WTC11 (cell line): ENCODE measurements around the gene SSC5D.

ENCODE experiments used
- FOXJ3 ChIP-seq: sonication (generic); formaldehyde crosslinking; IDR thresholded peaks from 2 replicates; pipeline ENCODE4 v1.9.0; 2021; ENCODE audit warnings: missing genetic modification reagents, mild to moderate bottlenecking, borderline replicate concordance
- TF ChIP-seq, protein P1 (sequence below): fragments of 200-600 bp; IDR thresholded peaks from 2 replicates; pipeline ENCODE4 v1.8.0; 2022; ENCODE audit warnings: antibody characterized with exemption

DNA sequence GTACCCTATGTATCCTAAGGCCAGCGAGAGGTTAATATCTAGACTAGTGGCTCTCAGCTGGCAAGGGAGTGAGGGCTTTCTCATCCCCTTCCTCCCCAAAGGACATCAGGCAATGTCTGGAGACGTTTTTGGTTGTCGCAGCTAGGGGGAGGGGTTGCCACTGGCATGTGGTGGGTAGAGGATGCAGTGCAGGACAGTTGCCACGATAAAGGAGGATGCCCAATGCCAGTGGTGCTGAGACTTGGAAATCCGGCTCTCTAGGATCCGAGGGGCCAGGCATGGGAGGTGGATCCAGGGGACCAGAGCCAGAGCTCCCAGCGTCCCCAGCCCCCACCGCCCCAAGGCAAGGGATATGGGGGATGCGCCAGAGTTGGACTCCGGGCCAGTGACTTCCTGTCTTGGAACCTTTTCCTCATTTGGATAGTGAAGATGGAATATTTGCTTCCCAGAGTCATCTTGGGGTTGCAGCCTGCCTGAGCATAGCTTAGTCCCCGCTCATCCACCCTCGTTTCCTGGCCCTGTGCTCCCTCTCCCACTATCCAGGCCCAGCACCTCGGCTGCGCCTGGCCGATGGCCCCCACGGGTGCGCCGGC, 4.9 kb downstream of the SSC5D start:
- TF ChIP-seq, protein P1, sequence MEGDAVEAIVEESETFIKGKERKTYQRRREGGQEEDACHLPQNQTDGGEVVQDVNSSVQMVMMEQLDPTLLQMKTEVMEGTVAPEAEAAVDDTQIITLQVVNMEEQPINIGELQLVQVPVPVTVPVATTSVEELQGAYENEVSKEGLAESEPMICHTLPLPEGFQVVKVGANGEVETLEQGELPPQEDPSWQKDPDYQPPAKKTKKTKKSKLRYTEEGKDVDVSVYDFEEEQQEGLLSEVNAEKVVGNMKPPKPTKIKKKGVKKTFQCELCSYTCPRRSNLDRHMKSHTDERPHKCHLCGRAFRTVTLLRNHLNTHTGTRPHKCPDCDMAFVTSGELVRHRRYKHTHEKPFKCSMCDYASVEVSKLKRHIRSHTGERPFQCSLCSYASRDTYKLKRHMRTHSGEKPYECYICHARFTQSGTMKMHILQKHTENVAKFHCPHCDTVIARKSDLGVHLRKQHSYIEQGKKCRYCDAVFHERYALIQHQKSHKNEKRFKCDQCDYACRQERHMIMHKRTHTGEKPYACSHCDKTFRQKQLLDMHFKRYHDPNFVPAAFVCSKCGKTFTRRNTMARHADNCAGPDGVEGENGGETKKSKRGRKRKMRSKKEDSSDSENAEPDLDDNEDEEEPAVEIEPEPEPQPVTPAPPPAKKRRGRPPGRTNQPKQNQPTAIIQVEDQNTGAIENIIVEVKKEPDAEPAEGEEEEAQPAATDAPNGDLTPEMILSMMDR: no peak
- no peak for TF ChIP-seq FOXJ3 (CRISPR knock-in tag)
